Mesothelial cell of epicardium (in vitro differentiated cells): Measurements from ENCODE around the gene SHROOM3. TPM values are rescaled to one million over a fixed set of nuclear protein-coding genes. Genes with fewer than 3 reads are reported as not detected.

Experiments used
- DNase-seq, 2 experiments: peaks; one replicate each; pipeline ENCODE4 v3.0.0; 2021; ENCODE audit warnings: low spot score in 2 of 2; ENCODE audit not compliant: unreplicated experiment in 2 of 2
- H3K27ac Mint-ChIP-seq: 2 replicates; pipeline ENCODE4 v1.8.0; 2021; ENCODE audit warnings: mixed read lengths
- H3K27me3 Mint-ChIP-seq: 2 replicates; pipeline ENCODE4 v1.8.0; 2021; ENCODE audit warnings: low read depth, mixed read lengths
- H3K36me3 Mint-ChIP-seq: 2 replicates; pipeline ENCODE4 v1.8.0; 2021; ENCODE audit warnings: mixed read lengths
- H3K4me1 Mint-ChIP-seq: 2 replicates; pipeline ENCODE4 v1.8.0; 2021; ENCODE audit warnings: mixed read lengths
- H3K4me3 Mint-ChIP-seq: 2 replicates; pipeline ENCODE4 v1.8.0; 2021; ENCODE audit warnings: mild to moderate bottlenecking, moderate library complexity, mixed read lengths
- H3K9me3 Mint-ChIP-seq: 2 replicates; pipeline ENCODE4 v1.8.0; 2021; ENCODE audit warnings: mixed read lengths
- total RNA-seq: library from RNA; stranded (reverse); gene quantifications from 3 replicates; pipeline ENCODE4 v1.2.1, GENCODE V29; 2021
- TF ChIP-seq, protein P1 (sequence below): fragments of 200-600 bp; sonication (generic); IDR thresholded peaks from one replicate; pipeline ENCODE4 v1.5.0; 2021; ENCODE audit warnings: antibody characterized with exemption; ENCODE audit not compliant: unreplicated experiment

SHROOM3 gene
- total RNA-seq, 1 donor from 2014 or later, result 62.7 TPM

DNA sequence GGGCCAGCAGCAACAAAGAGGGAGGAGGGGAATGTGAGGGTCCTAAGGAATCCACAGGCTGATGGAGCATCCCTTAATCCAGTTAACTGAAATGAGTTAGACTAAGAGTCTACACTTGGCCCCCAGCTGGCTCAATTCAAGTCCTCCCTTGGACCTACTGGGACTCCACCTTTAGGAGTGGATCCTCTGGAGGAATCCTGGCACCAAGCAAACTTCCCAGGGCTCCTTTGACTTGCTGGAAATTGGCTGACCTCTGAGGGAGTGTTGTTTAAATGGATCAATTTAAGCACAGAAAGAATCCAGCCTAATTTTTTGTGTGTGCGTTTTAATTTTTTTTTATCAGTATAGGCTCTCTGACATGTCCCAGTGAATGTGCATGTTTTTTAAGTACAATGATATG is 114.7 kb downstream of the SHROOM3 start:
- Mint-ChIP-seq H3K9me3 (no peaks in the 10 kb centered on the region), H3K27me3 (no peaks in the 10 kb centered on the region), H3K4me3 (no peak overlapping the region), H3K4me1 (peaks cover 46% of the 10 kb centered on the region), H3K36me3 (no peaks in the 10 kb centered on the region), H3K27ac (no peak overlapping the region)
- TF ChIP-seq, protein P1, sequence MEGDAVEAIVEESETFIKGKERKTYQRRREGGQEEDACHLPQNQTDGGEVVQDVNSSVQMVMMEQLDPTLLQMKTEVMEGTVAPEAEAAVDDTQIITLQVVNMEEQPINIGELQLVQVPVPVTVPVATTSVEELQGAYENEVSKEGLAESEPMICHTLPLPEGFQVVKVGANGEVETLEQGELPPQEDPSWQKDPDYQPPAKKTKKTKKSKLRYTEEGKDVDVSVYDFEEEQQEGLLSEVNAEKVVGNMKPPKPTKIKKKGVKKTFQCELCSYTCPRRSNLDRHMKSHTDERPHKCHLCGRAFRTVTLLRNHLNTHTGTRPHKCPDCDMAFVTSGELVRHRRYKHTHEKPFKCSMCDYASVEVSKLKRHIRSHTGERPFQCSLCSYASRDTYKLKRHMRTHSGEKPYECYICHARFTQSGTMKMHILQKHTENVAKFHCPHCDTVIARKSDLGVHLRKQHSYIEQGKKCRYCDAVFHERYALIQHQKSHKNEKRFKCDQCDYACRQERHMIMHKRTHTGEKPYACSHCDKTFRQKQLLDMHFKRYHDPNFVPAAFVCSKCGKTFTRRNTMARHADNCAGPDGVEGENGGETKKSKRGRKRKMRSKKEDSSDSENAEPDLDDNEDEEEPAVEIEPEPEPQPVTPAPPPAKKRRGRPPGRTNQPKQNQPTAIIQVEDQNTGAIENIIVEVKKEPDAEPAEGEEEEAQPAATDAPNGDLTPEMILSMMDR, result no peak
- no peak for DNase-seq

DNA sequence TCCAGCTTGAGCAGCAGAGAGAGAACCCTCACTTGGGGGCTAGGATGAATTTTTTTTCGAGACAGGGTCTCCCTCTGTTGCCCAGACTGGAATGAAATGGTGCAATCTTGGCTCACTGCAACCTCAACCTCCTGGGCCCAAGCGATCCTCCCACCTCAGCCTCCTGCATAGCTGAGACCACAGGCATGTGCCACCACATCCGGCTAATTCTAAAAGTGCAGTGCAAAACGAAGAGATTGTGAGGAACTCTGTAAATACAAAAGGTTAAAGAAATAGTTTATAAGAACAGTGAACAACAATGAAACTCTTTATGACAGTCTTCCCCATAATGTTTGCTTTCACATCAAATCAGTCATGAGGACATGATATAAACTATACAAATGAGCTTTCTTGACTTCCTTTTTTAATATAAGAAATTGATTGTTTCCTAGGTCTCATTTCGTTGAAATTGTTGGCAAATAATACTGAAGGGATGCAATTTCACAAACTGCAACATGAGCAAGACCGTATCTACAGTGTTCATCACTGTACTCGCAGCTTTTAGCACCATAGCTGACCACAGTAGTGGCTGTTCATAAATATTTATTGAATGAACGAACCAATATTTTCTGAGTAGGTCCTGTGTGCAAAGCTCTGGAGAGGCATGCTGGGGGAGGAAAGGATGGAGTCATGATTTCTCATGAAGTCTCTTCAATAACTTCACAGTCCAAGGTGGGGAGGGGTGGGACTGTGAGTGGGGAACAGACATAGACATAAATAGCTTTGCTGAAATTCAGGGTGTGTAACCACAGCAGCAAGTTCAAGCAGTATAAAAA is 116.1 kb downstream of the SHROOM3 start:
- no peak overlapping the region for H3K4me3 Mint-ChIP-seq
- no peaks in the 10 kb centered on the region for H3K27me3 Mint-ChIP-seq
- TF ChIP-seq, protein P1, result no peak
- H3K4me1 Mint-ChIP-seq, result peaks cover 34% of the 10 kb centered on the region
- no peak overlapping the region for H3K27ac Mint-ChIP-seq
- H3K36me3 Mint-ChIP-seq, result peaks cover 1% of the 10 kb centered on the region
- H3K9me3 Mint-ChIP-seq, result no peaks in the 10 kb centered on the region
- DNase-seq, result no peak

DNA sequence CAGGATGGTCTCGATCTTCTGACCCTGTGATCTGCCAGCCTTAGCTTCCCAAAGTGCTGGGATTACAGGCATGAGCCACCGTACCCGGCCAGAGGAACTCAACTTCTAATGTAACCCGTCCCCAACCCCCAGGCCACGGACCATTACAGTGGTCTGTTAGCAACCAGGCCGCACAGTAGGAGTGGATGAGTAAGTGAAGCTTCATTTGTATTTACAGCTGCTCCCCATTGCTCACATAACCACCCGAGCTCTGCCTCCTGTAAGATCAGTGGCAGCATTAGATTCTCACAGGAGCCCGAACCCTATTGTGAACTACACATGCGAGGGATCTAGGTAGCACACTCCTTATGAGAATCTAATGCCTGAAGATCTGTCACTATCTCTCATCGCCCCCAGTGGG is 119.6 kb downstream of the SHROOM3 start:
- Mint-ChIP-seq H3K4me3 (no peak overlapping the region), H3K9me3 (no peaks in the 10 kb centered on the region), H3K27me3 (no peaks in the 10 kb centered on the region), H3K36me3 (peaks cover 1% of the 10 kb centered on the region), H3K4me1 (peaks cover 13% of the 10 kb centered on the region), H3K27ac (no peak overlapping the region)
- TF ChIP-seq, protein P1, result no peak
- no peak for DNase-seq

DNA sequence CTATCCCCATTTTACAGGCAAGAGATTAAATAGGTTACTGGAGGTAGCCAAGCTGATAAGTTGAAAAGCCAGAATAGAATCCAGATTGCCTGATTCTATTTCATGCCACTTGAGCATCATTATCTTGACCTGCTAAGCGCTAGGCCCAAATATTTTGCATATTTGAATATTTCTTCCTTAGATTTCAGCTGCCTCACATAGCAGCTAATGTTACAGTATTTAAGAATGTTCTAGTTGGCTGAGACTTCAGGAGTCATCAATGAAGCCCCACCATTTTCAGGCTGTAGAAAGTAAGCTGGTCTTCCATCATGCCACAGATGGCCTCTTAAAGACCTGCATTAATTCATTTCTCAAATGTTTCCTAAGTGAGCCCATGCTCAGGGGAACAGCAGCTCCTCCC is 121.4 kb downstream of the SHROOM3 start:
- peaks cover 19% of the 10 kb centered on the region for H3K4me1 Mint-ChIP-seq
- no peak overlapping the region for H3K4me3 Mint-ChIP-seq
- peaks cover 1% of the 10 kb centered on the region for H3K36me3 Mint-ChIP-seq
- no peak overlapping the region for H3K27ac Mint-ChIP-seq
- no peaks in the 10 kb centered on the region for H3K9me3 Mint-ChIP-seq
- no peaks in the 10 kb centered on the region for H3K27me3 Mint-ChIP-seq
- DNase-seq, result no peak
- TF ChIP-seq, protein P1, result no peak

DNA sequence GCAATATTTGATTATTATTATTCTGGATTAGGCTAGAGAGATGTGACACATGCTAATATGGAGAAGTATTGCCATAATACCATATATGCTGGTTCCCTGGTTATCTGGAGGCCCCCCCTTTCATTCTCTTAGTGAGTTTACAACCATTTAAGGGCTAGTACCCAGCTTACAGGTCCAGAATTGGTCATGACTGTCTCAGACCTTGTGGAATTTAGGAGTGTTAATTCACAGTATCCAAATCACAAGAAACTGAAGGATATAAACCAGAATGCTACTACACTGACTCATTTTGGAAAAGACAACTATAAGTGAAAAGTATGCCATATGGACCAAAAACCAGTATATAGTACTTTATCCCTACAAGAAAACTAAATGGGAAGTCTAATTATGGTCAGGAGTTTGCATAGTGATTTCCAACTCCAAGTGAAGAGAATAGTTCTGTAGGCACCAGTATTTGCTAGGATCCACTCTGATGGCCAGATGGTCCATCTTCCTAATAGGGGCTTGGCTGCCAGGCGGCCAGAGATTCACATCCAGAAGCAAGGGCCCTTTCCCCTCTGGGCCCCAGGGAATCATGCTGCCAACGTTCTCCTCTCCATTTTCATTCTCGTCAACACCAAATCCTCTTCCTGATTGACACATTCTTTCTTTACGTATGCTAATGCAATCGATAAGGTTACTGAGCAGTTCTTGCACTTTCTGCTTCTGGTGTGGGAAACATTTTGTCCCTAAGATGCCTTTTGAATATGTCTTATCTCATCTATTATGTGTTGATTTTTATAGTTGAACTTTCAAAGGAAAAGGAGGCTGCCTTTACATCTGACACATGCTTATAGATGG is 123.6 kb downstream of the SHROOM3 start:
- TF ChIP-seq, protein P1, result no peak
- DNase-seq, result no peak
- Mint-ChIP-seq H3K4me1 (peaks cover 36% of the 10 kb centered on the region), H3K4me3 (no peak overlapping the region), H3K36me3 (peaks cover 1% of the 10 kb centered on the region), H3K27ac (no peak overlapping the region), H3K27me3 (no peaks in the 10 kb centered on the region), H3K9me3 (no peaks in the 10 kb centered on the region)
